ENCODE results near the gene GHITM. TPM values are rescaled to one million over a fixed set of nuclear protein-coding genes. Genes with fewer than 3 reads are reported as not detected.

GHITM gene
- total RNA-seq, 1 experiment from 2014 or later = 156 TPM

- no peak for ATAC-seq
- Histone ChIP-seq H3K9me3 (ENCODE audit: control insufficient read depth in 1 of 2, insufficient read depth in 1 of 2, low read depth in 1 of 2, low read length in 2 of 2) (no peaks in the 10 kb centered on the region), H3K9me2 (ENCODE audit: insufficient read depth) (no peaks in the 10 kb centered on the region), H4K20me1 (ENCODE audit: insufficient read depth) (no peaks in the 10 kb centered on the region), H3K27ac (ENCODE audit: low read depth, low read length) (no peak overlapping the region), H3K4me3 (replicated peaks in 1 of 2; ENCODE audit: low read depth in 1 of 2, low read length in 2 of 2) (no peak overlapping the region), H2AFZ (ENCODE audit: low read depth, low read length, poor library complexity, severe bottlenecking) (no peak overlapping the region), H3K4me2 (ENCODE audit: low read length) (no peak overlapping the region), H3K4me1 (ENCODE audit: control insufficient read depth in 1 of 2, insufficient read depth in 2 of 2, low read length in 2 of 2) (no peaks in the 10 kb centered on the region), H3K27me3 (ENCODE audit: insufficient read depth, low read length) (no peaks in the 10 kb centered on the region), H3K9ac (ENCODE audit: low read length) (no peak overlapping the region), H3K79me2 (ENCODE audit: insufficient read depth, low read length) (peaks cover 3% of the 10 kb centered on the region; the same call in 1 of the 2 replicates), H3K36me3 (ENCODE audit: control insufficient read depth in 1 of 2, insufficient read depth in 2 of 2, low read length in 2 of 2) (peaks cover 30 to 32% of the 10 kb centered on the region in 2 experiments; a peak in 3 of 4 replicates)
- CTCF ChIA-PET = no interaction called here
- TF ChIP-seq EGR1 (IDR thresholded peaks at IDR 0.05; ENCODE audit: low read depth) (no peak), CBX3 (IDR thresholded peaks at IDR 0.05; ENCODE audit: low read depth) (no peak), ELF1 (IDR thresholded peaks at IDR 0.05; ENCODE audit: borderline replicate concordance, low read depth) (no peak), RAD21 (IDR thresholded peaks at IDR 0.05; ENCODE audit: low read depth) (no peak), ZFX (IDR thresholded peaks at IDR 0.05) (no peak), CEBPB (IDR thresholded peaks at IDR 0.05; ENCODE audit: low read depth) (no peak), JUND (IDR thresholded peaks at IDR 0.05) (no peak), YY1 (IDR thresholded peaks at IDR 0.05; ENCODE audit: extremely low read depth, insufficient replicate concordance, low read depth, low read length) (no peak), ATF3 (IDR thresholded peaks at IDR 0.05) (no peak)
- TF ChIP-seq, protein P1, sequence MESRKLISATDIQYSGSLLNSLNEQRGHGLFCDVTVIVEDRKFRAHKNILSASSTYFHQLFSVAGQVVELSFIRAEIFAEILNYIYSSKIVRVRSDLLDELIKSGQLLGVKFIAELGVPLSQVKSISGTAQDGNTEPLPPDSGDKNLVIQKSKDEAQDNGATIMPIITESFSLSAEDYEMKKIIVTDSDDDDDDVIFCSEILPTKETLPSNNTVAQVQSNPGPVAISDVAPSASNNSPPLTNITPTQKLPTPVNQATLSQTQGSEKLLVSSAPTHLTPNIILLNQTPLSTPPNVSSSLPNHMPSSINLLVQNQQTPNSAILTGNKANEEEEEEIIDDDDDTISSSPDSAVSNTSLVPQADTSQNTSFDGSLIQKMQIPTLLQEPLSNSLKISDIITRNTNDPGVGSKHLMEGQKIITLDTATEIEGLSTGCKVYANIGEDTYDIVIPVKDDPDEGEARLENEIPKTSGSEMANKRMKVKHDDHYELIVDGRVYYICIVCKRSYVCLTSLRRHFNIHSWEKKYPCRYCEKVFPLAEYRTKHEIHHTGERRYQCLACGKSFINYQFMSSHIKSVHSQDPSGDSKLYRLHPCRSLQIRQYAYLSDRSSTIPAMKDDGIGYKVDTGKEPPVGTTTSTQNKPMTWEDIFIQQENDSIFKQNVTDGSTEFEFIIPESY (IDR thresholded peaks at IDR 0.05; ENCODE audit: extremely low read depth, insufficient replicate concordance, low read length) = no peak
- intact Hi-C loops (cut with micrococcal nuclease) = no loop called here
- DNase-seq (ENCODE audit: low read depth, low spot score) = no peak
- POLR2A ChIA-PET = no interaction called here
- BruUV-seq (replicated peaks) = no TSS peak
- RAD21 ChIA-PET (ENCODE audit: low non-redundant PET in 1 of 2, low total read pairs in 2 of 2, uncharacterized antibody in 2 of 2, unreplicated experiment in 2 of 2) = no interaction called here
Measured at GRCh38 chr10:84155521-84155920, 16.2 kb downstream of the GHITM start.
